ENCODE results near the gene ESRRG.

The ESRRG gene

DNA sequence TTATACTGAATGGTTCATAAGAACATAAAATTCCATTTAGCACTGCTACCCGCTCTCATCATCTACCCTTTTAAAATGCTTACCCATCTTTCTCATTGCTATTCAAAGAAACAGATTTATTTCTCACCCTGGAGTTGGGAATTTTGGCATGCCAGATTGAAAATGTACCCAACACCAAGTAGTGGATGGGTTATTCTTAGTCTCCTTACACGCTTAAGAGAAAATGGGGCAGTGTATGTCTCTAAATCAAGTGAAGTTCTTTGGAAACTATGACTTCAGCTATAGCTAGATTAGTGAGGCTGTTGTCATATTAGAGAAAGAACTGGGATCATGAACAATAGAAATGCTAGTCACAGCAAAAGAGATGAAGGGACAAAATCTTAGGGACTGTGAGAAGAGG lies 27.7 kb upstream of the ESRRG start:
- no peak overlapping the region for H3K4me3 ChIP-seq (ENCODE audit: insufficient read depth, low read length, poor library complexity, severe bottlenecking)
- H3K36me3 ChIP-seq (ENCODE audit: low read length) = no peaks in the 10 kb centered on the region
- H3K27ac ChIP-seq (ENCODE audit: low read depth, low read length) = no peak overlapping the region
- no peaks in the 10 kb centered on the region for H3K9me2 ChIP-seq (replicated peaks; ENCODE audit: insufficient read depth, low read length)
- H2AFZ ChIP-seq (ENCODE audit: low read depth, low read length, severe bottlenecking) = no peak overlapping the region
- H3K27me3 ChIP-seq (ENCODE audit: low read length) = no peaks in the 10 kb centered on the region
- no peaks in the 10 kb centered on the region for H4K20me1 ChIP-seq (ENCODE audit: low read depth, low read length)
- TF ChIP-seq, protein P1, sequence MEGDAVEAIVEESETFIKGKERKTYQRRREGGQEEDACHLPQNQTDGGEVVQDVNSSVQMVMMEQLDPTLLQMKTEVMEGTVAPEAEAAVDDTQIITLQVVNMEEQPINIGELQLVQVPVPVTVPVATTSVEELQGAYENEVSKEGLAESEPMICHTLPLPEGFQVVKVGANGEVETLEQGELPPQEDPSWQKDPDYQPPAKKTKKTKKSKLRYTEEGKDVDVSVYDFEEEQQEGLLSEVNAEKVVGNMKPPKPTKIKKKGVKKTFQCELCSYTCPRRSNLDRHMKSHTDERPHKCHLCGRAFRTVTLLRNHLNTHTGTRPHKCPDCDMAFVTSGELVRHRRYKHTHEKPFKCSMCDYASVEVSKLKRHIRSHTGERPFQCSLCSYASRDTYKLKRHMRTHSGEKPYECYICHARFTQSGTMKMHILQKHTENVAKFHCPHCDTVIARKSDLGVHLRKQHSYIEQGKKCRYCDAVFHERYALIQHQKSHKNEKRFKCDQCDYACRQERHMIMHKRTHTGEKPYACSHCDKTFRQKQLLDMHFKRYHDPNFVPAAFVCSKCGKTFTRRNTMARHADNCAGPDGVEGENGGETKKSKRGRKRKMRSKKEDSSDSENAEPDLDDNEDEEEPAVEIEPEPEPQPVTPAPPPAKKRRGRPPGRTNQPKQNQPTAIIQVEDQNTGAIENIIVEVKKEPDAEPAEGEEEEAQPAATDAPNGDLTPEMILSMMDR (IDR thresholded peaks at IDR 0.05; ENCODE audit: insufficient read depth, low read length, poor library complexity, severe bottlenecking) = no peak
- TF ChIP-seq EZH2phosphoT487 (conservative IDR thresholded peaks at IDR 0.05; ENCODE audit: low read length) = no peak
- H3K79me2 ChIP-seq (ENCODE audit: insufficient read depth, low read length) = no peaks in the 10 kb centered on the region
- H3K4me2 ChIP-seq (ENCODE audit: low read depth, low read length, poor library complexity, severe bottlenecking) = no peak overlapping the region
- H3K9me3 ChIP-seq (ENCODE audit: insufficient read depth, low read length) = no peaks in the 10 kb centered on the region
- H3F3A ChIP-seq (ENCODE audit: insufficient read depth) = no peaks in the 10 kb centered on the region
- no peak overlapping the region for H3K9ac ChIP-seq (ENCODE audit: low read length)

DNA sequence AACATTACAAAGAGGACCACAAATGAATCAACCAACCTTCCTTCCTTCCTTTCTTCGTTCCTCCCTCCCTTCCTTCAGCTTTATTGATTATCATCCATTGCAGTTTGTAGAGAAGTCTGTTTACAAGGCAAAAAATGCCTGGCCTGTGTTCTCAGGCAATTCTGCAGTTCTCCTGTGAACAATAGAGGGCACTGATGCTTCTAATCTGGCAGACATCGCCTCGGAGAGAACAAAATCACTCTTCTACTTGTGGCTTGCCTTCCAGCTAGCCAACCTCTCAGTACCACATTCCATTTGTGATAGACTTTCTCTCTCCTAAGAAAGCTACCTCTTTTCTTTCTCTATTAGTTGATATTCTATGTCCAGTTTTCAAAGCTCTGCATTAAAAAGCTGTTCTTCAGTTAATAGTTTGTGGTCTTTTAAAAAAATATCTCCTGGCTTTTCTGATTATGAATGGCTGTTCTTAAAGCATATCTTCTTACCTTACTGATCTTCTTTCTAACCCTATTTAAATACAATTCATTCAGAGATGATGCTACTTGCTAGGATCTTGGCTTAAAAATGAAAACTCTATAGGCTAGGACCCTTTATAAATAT lies 26.9 kb upstream of the ESRRG start:
- H3K9me3 ChIP-seq (ENCODE audit: insufficient read depth, low read length) = no peaks in the 10 kb centered on the region
- H3K4me2 ChIP-seq (ENCODE audit: low read depth, low read length, poor library complexity, severe bottlenecking) = no peak overlapping the region
- TF ChIP-seq EZH2phosphoT487 (conservative IDR thresholded peaks at IDR 0.05; ENCODE audit: low read length) = no peak
- TF ChIP-seq, protein P1 (IDR thresholded peaks at IDR 0.05; ENCODE audit: insufficient read depth, low read length, poor library complexity, severe bottlenecking) = no peak
- H3K36me3 ChIP-seq (ENCODE audit: low read length) = no peaks in the 10 kb centered on the region
- H3K27ac ChIP-seq (ENCODE audit: low read depth, low read length) = no peak overlapping the region
- no peaks in the 10 kb centered on the region for H3K79me2 ChIP-seq (ENCODE audit: insufficient read depth, low read length)
- no peaks in the 10 kb centered on the region for H3K27me3 ChIP-seq (ENCODE audit: low read length)
- H3K4me3 ChIP-seq (ENCODE audit: insufficient read depth, low read length, poor library complexity, severe bottlenecking) = no peak overlapping the region
- H4K20me1 ChIP-seq (ENCODE audit: low read depth, low read length) = no peaks in the 10 kb centered on the region
- no peaks in the 10 kb centered on the region for H3K9me2 ChIP-seq (replicated peaks; ENCODE audit: insufficient read depth, low read length)
- no peak overlapping the region for H2AFZ ChIP-seq (ENCODE audit: low read depth, low read length, severe bottlenecking)
- H3F3A ChIP-seq (ENCODE audit: insufficient read depth) = no peaks in the 10 kb centered on the region
- no peak overlapping the region for H3K9ac ChIP-seq (ENCODE audit: low read length)

DNA sequence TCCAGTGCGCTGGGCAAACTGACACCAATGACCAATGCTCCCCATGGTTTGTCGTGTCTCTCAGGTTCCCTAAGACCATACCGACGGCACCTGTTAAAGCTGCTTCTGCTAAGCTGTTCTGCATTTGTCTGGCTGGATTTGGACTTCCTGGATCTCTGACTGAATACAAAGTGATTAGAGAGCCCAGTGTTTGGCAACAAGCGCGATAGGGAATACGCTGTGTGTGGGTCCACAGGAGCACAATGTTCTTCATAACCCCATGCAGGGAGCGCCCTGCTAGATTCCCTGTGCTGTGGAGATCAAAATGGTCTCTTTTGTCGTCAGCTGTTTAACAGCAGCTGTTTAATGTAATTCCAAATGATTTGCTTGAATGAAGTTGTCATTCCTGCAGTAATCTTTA lies 26.0 kb upstream of the ESRRG start:
- Histone ChIP-seq H3K27ac (ENCODE audit: low read depth, low read length) (no peak overlapping the region), H3K36me3 (ENCODE audit: low read length) (no peaks in the 10 kb centered on the region), H3K9ac (ENCODE audit: low read length) (no peak overlapping the region), H4K20me1 (ENCODE audit: low read depth, low read length) (no peaks in the 10 kb centered on the region), H2AFZ (ENCODE audit: low read depth, low read length, severe bottlenecking) (no peak overlapping the region), H3K27me3 (ENCODE audit: low read length) (no peaks in the 10 kb centered on the region), H3K9me2 (replicated peaks; ENCODE audit: insufficient read depth, low read length) (no peaks in the 10 kb centered on the region), H3F3A (ENCODE audit: insufficient read depth) (no peaks in the 10 kb centered on the region), H3K4me2 (ENCODE audit: low read depth, low read length, poor library complexity, severe bottlenecking) (no peak overlapping the region), H3K9me3 (ENCODE audit: insufficient read depth, low read length) (no peaks in the 10 kb centered on the region), H3K79me2 (ENCODE audit: insufficient read depth, low read length) (no peaks in the 10 kb centered on the region), H3K4me3 (ENCODE audit: insufficient read depth, low read length, poor library complexity, severe bottlenecking) (no peak overlapping the region)
- no peak for TF ChIP-seq EZH2phosphoT487 (conservative IDR thresholded peaks at IDR 0.05; ENCODE audit: low read length)
- TF ChIP-seq, protein P1 (IDR thresholded peaks at IDR 0.05; ENCODE audit: insufficient read depth, low read length, poor library complexity, severe bottlenecking) = no peak
